ENCODE measurements around the gene ASAP2. TPM values are rescaled to one million over a fixed set of nuclear protein-coding genes. Genes with fewer than 3 reads are reported as not detected.

Gene ASAP2
- total RNA-seq, 1 donor from 2014 or later: 10.0 TPM

DNA sequence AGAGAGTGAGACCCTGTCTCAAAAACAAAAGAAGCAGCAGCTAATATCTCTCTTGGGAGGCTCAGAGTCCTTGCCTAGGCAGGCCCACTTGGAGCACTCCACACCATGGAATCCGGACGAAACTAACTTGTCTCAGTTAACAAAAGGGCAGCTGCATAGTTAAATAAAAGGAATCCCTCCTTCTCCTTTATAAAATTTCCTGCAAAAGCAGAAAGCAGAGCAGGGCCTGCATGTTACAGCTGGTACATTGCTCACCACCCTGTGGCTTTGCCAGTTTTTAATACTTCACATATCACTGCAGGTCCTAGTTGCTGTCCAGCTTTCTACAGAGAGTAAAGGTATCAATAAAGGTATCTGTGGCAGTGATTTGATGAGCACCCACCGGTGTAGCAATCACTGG lies 93.6 kb downstream of the ASAP2 start:
- DNase-seq: no peak
- Histone ChIP-seq H3K9me3 (replicated peaks) (no peaks in the 10 kb centered on the region), H3K27me3 (ENCODE audit: low read depth) (no peaks in the 10 kb centered on the region), H3K4me3 (no peak overlapping the region), H3K4me1 (peaks cover 71% of the 10 kb centered on the region), H3K27ac (replicated peaks) (peak overlapping the region; percentile 46), H3K36me3 (no peaks in the 10 kb centered on the region)
- intact Hi-C loops (cut with micrococcal nuclease): no loop called here
- TF ChIP-seq, protein P1, sequence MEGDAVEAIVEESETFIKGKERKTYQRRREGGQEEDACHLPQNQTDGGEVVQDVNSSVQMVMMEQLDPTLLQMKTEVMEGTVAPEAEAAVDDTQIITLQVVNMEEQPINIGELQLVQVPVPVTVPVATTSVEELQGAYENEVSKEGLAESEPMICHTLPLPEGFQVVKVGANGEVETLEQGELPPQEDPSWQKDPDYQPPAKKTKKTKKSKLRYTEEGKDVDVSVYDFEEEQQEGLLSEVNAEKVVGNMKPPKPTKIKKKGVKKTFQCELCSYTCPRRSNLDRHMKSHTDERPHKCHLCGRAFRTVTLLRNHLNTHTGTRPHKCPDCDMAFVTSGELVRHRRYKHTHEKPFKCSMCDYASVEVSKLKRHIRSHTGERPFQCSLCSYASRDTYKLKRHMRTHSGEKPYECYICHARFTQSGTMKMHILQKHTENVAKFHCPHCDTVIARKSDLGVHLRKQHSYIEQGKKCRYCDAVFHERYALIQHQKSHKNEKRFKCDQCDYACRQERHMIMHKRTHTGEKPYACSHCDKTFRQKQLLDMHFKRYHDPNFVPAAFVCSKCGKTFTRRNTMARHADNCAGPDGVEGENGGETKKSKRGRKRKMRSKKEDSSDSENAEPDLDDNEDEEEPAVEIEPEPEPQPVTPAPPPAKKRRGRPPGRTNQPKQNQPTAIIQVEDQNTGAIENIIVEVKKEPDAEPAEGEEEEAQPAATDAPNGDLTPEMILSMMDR (IDR thresholded peaks at IDR 0.05; ENCODE audit: borderline replicate concordance): no peak

- Histone ChIP-seq H3K4me3 (no peak overlapping the region), H3K9me3 (replicated peaks) (no peaks in the 10 kb centered on the region), H3K36me3 (no peaks in the 10 kb centered on the region), H3K27ac (replicated peaks) (peak overlapping the region; percentile 46), H3K27me3 (ENCODE audit: low read depth) (no peaks in the 10 kb centered on the region), H3K4me1 (peaks cover 71% of the 10 kb centered on the region)
- no peak for DNase-seq
- TF ChIP-seq, protein P1 (IDR thresholded peaks at IDR 0.05; ENCODE audit: borderline replicate concordance): no peak
- intact Hi-C loops (cut with micrococcal nuclease): no loop called here
Measured at GRCh38 chr2:9300829-9301453, 94.3 kb downstream of the ASAP2 start.

DNA sequence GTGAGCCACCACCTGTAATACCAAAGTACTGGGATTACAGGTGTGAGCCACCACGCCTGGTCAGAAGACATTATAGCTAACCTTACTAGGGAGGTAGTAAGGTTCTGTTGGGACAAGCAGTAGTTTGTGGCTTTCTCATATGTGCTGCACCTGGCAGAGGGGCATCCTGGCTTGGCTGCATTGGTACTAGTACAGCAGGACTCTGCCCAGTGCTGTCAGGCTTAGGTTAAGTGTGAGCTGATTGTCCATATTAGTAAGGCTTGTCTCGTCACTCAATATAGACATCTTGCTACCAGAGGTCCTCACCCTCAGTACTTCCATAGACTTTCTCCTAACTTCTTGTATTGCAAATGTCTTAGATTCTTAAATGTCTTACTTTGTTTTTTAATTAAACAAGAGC lies 96.1 kb downstream of the ASAP2 start:
- H3K27ac ChIP-seq (replicated peaks): peak overlapping the region; percentile 7
- no peaks in the 10 kb centered on the region for H3K27me3 ChIP-seq (ENCODE audit: low read depth)
- no peak for DNase-seq
- TF ChIP-seq, protein P1 (IDR thresholded peaks at IDR 0.05; ENCODE audit: borderline replicate concordance): no peak
- H3K4me3 ChIP-seq: no peak overlapping the region
- intact Hi-C loops (cut with micrococcal nuclease): no loop called here
- peaks cover 76% of the 10 kb centered on the region for H3K4me1 ChIP-seq
- H3K36me3 ChIP-seq: no peaks in the 10 kb centered on the region
- H3K9me3 ChIP-seq (replicated peaks): no peaks in the 10 kb centered on the region

DNA sequence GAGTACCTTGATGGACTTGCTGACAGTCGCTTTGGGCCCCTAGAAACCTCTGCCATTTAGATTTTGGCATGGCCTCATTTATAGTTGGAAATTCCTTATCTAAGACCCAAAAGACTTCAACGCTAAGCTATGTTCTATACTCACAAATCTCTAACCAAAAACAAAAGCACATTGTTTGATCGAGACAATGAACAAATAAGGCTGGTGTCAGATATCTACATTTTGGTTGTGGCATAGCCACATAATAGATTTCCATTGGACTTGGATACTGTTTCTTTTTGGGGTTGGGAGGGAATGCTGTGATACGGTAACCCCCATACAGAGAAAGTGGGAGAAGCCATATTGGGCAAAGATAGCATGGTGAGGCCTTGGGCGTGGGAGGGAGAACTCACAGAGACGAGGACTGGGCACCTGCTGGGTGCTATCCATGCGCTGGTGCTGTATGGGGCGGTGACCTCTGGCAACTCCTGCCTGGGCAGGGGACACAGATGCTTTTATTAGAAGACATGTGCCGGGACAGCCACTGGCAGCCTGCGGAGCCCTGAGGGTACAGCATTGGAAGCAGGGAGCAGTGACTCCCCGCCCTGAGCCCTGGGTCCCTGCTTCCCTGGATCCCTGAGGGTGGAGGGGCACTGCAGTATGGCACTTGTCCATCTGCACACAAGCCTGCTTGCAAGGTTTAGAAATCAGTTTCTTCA lies 97.1 kb downstream of the ASAP2 start:
- intact Hi-C loops (cut with micrococcal nuclease): no loop called here
- Histone ChIP-seq H3K27ac (replicated peaks) (peak overlapping the region; percentile 7), H3K4me3 (no peak overlapping the region), H3K4me1 (peaks cover 69% of the 10 kb centered on the region), H3K27me3 (ENCODE audit: low read depth) (no peaks in the 10 kb centered on the region), H3K36me3 (no peaks in the 10 kb centered on the region), H3K9me3 (replicated peaks) (no peaks in the 10 kb centered on the region)
- peak; percentile 45 for DNase-seq
- TF ChIP-seq, protein P1 (IDR thresholded peaks at IDR 0.05; ENCODE audit: borderline replicate concordance): no peak

DNA sequence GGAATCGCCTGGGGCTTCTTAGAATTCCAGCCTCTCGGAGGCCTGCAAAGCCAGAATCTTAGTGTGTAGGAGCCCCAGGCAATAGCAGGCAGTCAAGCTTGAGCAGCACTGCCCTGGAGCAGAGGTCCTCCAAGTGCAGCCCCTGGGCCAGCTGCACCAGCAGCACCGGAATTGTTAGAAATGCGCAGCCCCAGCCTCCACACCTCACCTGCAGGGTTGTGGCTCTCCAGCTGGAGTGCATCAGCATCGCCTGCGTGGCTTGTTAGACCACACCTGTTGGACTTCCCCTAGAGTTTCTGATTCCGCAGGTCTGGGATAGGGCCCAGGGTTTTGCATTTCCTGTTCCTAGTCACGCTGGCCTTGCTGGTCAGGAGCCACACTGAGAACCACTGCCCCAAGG lies 100.3 kb downstream of the ASAP2 start:
- H3K27ac ChIP-seq (replicated peaks): peak overlapping the region; percentile 34
- DNase-seq: no peak
- TF ChIP-seq, protein P1 (IDR thresholded peaks at IDR 0.05; ENCODE audit: borderline replicate concordance): no peak
- H3K4me1 ChIP-seq: peaks cover 66% of the 10 kb centered on the region
- no peaks in the 10 kb centered on the region for H3K36me3 ChIP-seq
- H3K4me3 ChIP-seq: no peak overlapping the region
- intact Hi-C loops (cut with micrococcal nuclease): no loop called here
- no peaks in the 10 kb centered on the region for H3K9me3 ChIP-seq (replicated peaks)
- no peaks in the 10 kb centered on the region for H3K27me3 ChIP-seq (ENCODE audit: low read depth)
